CD8-positive, alpha-beta memory T cell (primary cell): Measurements from ENCODE around the gene PTBP1. TPM values are rescaled to one million over a fixed set of nuclear protein-coding genes. Genes with fewer than 3 reads are reported as not detected.
A peak's percentile ranks its signal among the peaks of the same experiment; 100 is the strongest.

Source experiments
- CTCF ChIA-PET: fragments of 350-600 bp; sonication (Branson Sonifier 250); formaldehyde crosslinking; loops from one replicate; lab custom pipeline; 2021; ENCODE audit warnings: antibody characterized with exemption; lab: Charles Lee
- POLR2A ChIA-PET: fragments of 350-600 bp; sonication (Branson Sonifier 250); formaldehyde crosslinking; loops from one replicate; lab custom pipeline; 2021; ENCODE audit warnings: antibody characterized with exemption; lab: Charles Lee
- DNase-seq, 5 donors: peaks; one replicate each; pipeline versions ENCODE4 v3.0.0 to v3.0.0-alpha.2; 2020 to 2022; ENCODE audit warnings: mixed read lengths in 1 of 5
- H3K27ac ChIP-seq: one replicate; pipeline ENCODE4 v1.7.0; 2013; ENCODE audit warnings: low read depth, mild to moderate bottlenecking, low read length, moderate library complexity
- H3K27me3 ChIP-seq: 2 replicates; pipeline ENCODE4 v1.7.0; 2013; ENCODE audit warnings: low read length, mild to moderate bottlenecking; ENCODE audit not compliant: insufficient read depth, poor library complexity, severe bottlenecking
- H3K36me3 ChIP-seq: 2 replicates; pipeline ENCODE4 v1.7.0; 2013; ENCODE audit warnings: mild to moderate bottlenecking, low read length, moderate library complexity; ENCODE audit not compliant: insufficient read depth
- H3K4me1 ChIP-seq: 2 replicates; pipeline ENCODE4 v1.7.0; 2013; ENCODE audit warnings: mild to moderate bottlenecking, low read length, moderate library complexity; ENCODE audit not compliant: insufficient read depth
- H3K4me3 ChIP-seq: 2 replicates; pipeline ENCODE4 v1.7.0; 2013; ENCODE audit warnings: mild to moderate bottlenecking, low read length
- H3K9me3 ChIP-seq: 2 replicates; pipeline ENCODE4 v1.7.0; 2013; ENCODE audit warnings: mild to moderate bottlenecking, low read length
- H3K27ac Mint-ChIP-seq, 8 donors: one replicate each; pipeline ENCODE4 v1.8.0; 2020 to 2021; ENCODE audit warnings: mixed read lengths in 8 of 8, mild to moderate bottlenecking in 6 of 8, inconsistent platforms in 3 of 8, moderate library complexity in 3 of 8
- H3K27me3 Mint-ChIP-seq, 2 donors: one replicate each; pipeline ENCODE4 v1.8.0; 2020 to 2021; ENCODE audit warnings: mixed read lengths in 2 of 2, mild to moderate bottlenecking in 1 of 2, moderate library complexity in 1 of 2
- H3K36me3 Mint-ChIP-seq, 3 donors: one replicate each; pipeline ENCODE4 v1.8.0; 2020 to 2021; ENCODE audit warnings: mixed read lengths in 3 of 3, inconsistent platforms in 1 of 3, mild to moderate bottlenecking in 1 of 3
- H3K4me1 Mint-ChIP-seq, 3 donors: one replicate each; pipeline ENCODE4 v1.8.0; 2020 to 2021; ENCODE audit warnings: mixed read lengths in 3 of 3, inconsistent platforms in 1 of 3, mild to moderate bottlenecking in 1 of 3
- H3K4me3 Mint-ChIP-seq, 7 donors: one replicate each; pipeline ENCODE4 v1.8.0; 2020 to 2021; ENCODE audit warnings: mixed read lengths in 7 of 7, mild to moderate bottlenecking in 6 of 7, moderate library complexity in 4 of 7, inconsistent platforms in 2 of 7
- H3K9me3 Mint-ChIP-seq, 5 donors: one replicate each; pipeline ENCODE4 v1.8.0; 2020 to 2022; ENCODE audit warnings: mixed read lengths in 5 of 5, mild to moderate bottlenecking in 3 of 5, moderate library complexity in 2 of 5, inconsistent platforms in 1 of 5
- polyA plus RNA-seq: library from polyadenylated mRNA; unstranded; fragments of 300-500 nt; fragmentation: Illumina TruSeq; gene quantifications from one replicate; pipeline ENCODE4 v1.2.3, GENCODE V29; 2021
- total RNA-seq, 2 experiments: library from RNA; stranded (reverse); gene quantifications; one replicate each; pipeline ENCODE4 v1.2.3, GENCODE V29; 2021

PTBP1 gene
- total and polyA plus RNA-seq, 3 experiments from 2014 or later: 177 to 978 (median 969) TPM

GRCh38 chr19:765179-765738 lies 32.0 kb upstream of the PTBP1 start:
- Histone ChIP-seq H3K36me3 (no peaks in the 10 kb centered on the region), H3K4me3 (no peak overlapping the region), H3K4me1 (no peaks in the 10 kb centered on the region), H3K27ac (no peak overlapping the region), H3K9me3 (no peaks in the 10 kb centered on the region), H3K27me3 (no peaks in the 10 kb centered on the region)
- Mint-ChIP-seq H3K27me3 (peaks cover 4 to 5% of the 10 kb centered on the region in 2 donors), H3K4me3 (no peak overlapping the region), H3K9me3 (no peaks in the 10 kb centered on the region), H3K4me1 (peaks cover under 1 to 2% (median 1%) of the 10 kb centered on the region in 3 donors), H3K36me3 (no peaks in the 10 kb centered on the region), H3K27ac (no peak overlapping the region)
- POLR2A ChIA-PET: no interaction called here
- CTCF ChIA-PET: no interaction called here
- no peak for DNase-seq

- DNase-seq: no peak
- peaks cover 3 to 4% (median 4%) of the 10 kb centered on the region in 3 donors for H3K4me1 Mint-ChIP-seq
- H3K9me3 Mint-ChIP-seq: no peaks in the 10 kb centered on the region
Observed at GRCh38 chr19:768424-768823, 28.8 kb upstream of the PTBP1 start.

GRCh38 chr19:769616-770015 lies 27.6 kb upstream of the PTBP1 start:
- H3K9me3 Mint-ChIP-seq: no peaks in the 10 kb centered on the region
- CTCF ChIA-PET: interaction anchor here (0.7 to 2.8 kb wide), 9 partner anchors 16 to 213 kb away, joined by 3 to 14 read pairs (median 5); partner anchors contain the start of gene WDR18
- H3K4me3 ChIP-seq: no peak overlapping the region
- H3K4me3 Mint-ChIP-seq: no peak overlapping the region
- H3K27ac ChIP-seq: no peak overlapping the region
- peaks cover 5 to 10% of the 10 kb centered on the region in 2 donors for H3K27me3 Mint-ChIP-seq
- no peak overlapping the region for H3K27ac Mint-ChIP-seq
- POLR2A ChIA-PET: no interaction called here
- no peaks in the 10 kb centered on the region for H3K4me1 ChIP-seq
- H3K27me3 ChIP-seq: no peaks in the 10 kb centered on the region
- no peaks in the 10 kb centered on the region for H3K9me3 ChIP-seq
- no peaks in the 10 kb centered on the region for H3K36me3 Mint-ChIP-seq
- H3K36me3 ChIP-seq: no peaks in the 10 kb centered on the region
- no peak for DNase-seq
- peaks cover 3 to 4% (median 4%) of the 10 kb centered on the region in 3 donors for H3K4me1 Mint-ChIP-seq

More at GRCh38 chr19:768424-768823, 28.8 kb upstream of the PTBP1 start:
- no peaks in the 10 kb centered on the region for H3K4me1 ChIP-seq
- no peaks in the 10 kb centered on the region for H3K9me3 ChIP-seq
- CTCF ChIA-PET: no interaction called here
- Mint-ChIP-seq H3K27ac (no peak overlapping the region), H3K36me3 (no peaks in the 10 kb centered on the region), H3K27me3 (peaks cover 5 to 10% of the 10 kb centered on the region in 2 donors), H3K4me3 (no peak overlapping the region)
- no peaks in the 10 kb centered on the region for H3K36me3 ChIP-seq
- no peaks in the 10 kb centered on the region for H3K27me3 ChIP-seq
- H3K4me3 ChIP-seq: no peak overlapping the region
- POLR2A ChIA-PET: no interaction called here
- H3K27ac ChIP-seq: no peak overlapping the region

- H3K9me3 ChIP-seq: no peaks in the 10 kb centered on the region
- Mint-ChIP-seq H3K36me3 (no peaks in the 10 kb centered on the region), H3K27ac (no peak overlapping the region), H3K9me3 (no peaks in the 10 kb centered on the region), H3K4me3 (no peak overlapping the region), H3K4me1 (peaks cover 3 to 4% (median 4%) of the 10 kb centered on the region in 3 donors), H3K27me3 (peaks cover 8 to 10% of the 10 kb centered on the region in 2 donors)
- DNase-seq: peak in 1 of 5 donors; percentile 13
- POLR2A ChIA-PET: no interaction called here
- no peaks in the 10 kb centered on the region for H3K4me1 ChIP-seq
- no peak overlapping the region for H3K27ac ChIP-seq
- no peaks in the 10 kb centered on the region for H3K36me3 ChIP-seq
- no peak overlapping the region for H3K4me3 ChIP-seq
- CTCF ChIA-PET: interaction anchor here (0.9 to 2.8 kb wide), 5 partner anchors 9 to 122 kb away, joined by 3 to 11 read pairs (median 3); partner anchors contain the start of genes MED16 and RNU6-9
- H3K27me3 ChIP-seq: no peaks in the 10 kb centered on the region
Observed at GRCh38 chr19:771332-771785, 25.9 kb upstream of the PTBP1 start.

- POLR2A ChIA-PET: no interaction called here
- H3K4me3 Mint-ChIP-seq: no peak overlapping the region
- peaks cover 9 to 10% of the 10 kb centered on the region in 2 donors for H3K27me3 Mint-ChIP-seq
Observed at GRCh38 chr19:772063-772462, 25.2 kb upstream of the PTBP1 start.

GRCh38 chr19:772730-773436 lies 24.4 kb upstream of the PTBP1 start:
- no peaks in the 10 kb centered on the region for H3K9me3 Mint-ChIP-seq
- H3K36me3 ChIP-seq: no peaks in the 10 kb centered on the region
- no peak overlapping the region for H3K27ac Mint-ChIP-seq
- H3K36me3 Mint-ChIP-seq: no peaks in the 10 kb centered on the region
- no peaks in the 10 kb centered on the region for H3K27me3 ChIP-seq
- CTCF ChIA-PET: interaction anchor here (0.9 to 1.6 kb wide), 4 partner anchors 83 to 147 kb away, joined by 3 read pairs; no protein-coding TSS in a partner anchor
- H3K27ac ChIP-seq: no peak overlapping the region
- peaks cover 6 to 9% of the 10 kb centered on the region in 2 donors for H3K27me3 Mint-ChIP-seq
- DNase-seq: no peak
- H3K9me3 ChIP-seq: no peaks in the 10 kb centered on the region
- POLR2A ChIA-PET: no interaction called here
- H3K4me1 Mint-ChIP-seq: peaks cover 3 to 4% (median 4%) of the 10 kb centered on the region in 3 donors
- H3K4me3 Mint-ChIP-seq: no peak overlapping the region
- H3K4me3 ChIP-seq: no peak overlapping the region
- H3K4me1 ChIP-seq: no peaks in the 10 kb centered on the region

More at GRCh38 chr19:772063-772462, 25.2 kb upstream of the PTBP1 start:
- no peaks in the 10 kb centered on the region for H3K27me3 ChIP-seq
- DNase-seq: no peak
- Mint-ChIP-seq H3K36me3 (no peaks in the 10 kb centered on the region), H3K9me3 (no peaks in the 10 kb centered on the region), H3K4me1 (peaks cover 3 to 4% (median 4%) of the 10 kb centered on the region in 3 donors), H3K27ac (no peak overlapping the region)
- H3K36me3 ChIP-seq: no peaks in the 10 kb centered on the region
- no peak overlapping the region for H3K27ac ChIP-seq
- H3K9me3 ChIP-seq: no peaks in the 10 kb centered on the region
- CTCF ChIA-PET: interaction anchor here (0.9 to 1.4 kb wide), 3 partner anchors 92 to 148 kb away, joined by 3 read pairs; no protein-coding TSS in a partner anchor
- H3K4me3 ChIP-seq: no peak overlapping the region
- H3K4me1 ChIP-seq: no peaks in the 10 kb centered on the region

- Histone ChIP-seq H3K4me3 (no peak overlapping the region), H3K9me3 (no peaks in the 10 kb centered on the region), H3K4me1 (no peaks in the 10 kb centered on the region), H3K36me3 (no peaks in the 10 kb centered on the region), H3K27me3 (no peaks in the 10 kb centered on the region), H3K27ac (no peak overlapping the region)
- Mint-ChIP-seq H3K27me3 (peaks cover 3 to 12% of the 10 kb centered on the region in 2 donors), H3K27ac (no peak overlapping the region), H3K36me3 (no peaks in the 10 kb centered on the region), H3K4me1 (no peaks in the 10 kb centered on the region), H3K4me3 (no peak overlapping the region), H3K9me3 (no peaks in the 10 kb centered on the region)
- ChIA-PET CTCF (no interaction called here), POLR2A (interaction anchor here (0.6 kb wide), 1 partner anchor 57 kb away, joined by 3 read pairs; no protein-coding TSS in a partner anchor)
- no peak for DNase-seq
Observed at GRCh38 chr19:776549-776948, 20.7 kb upstream of the PTBP1 start.
